HepG2 (cell line): ENCODE measurements around the gene PARN. TPM values are rescaled to one million over a fixed set of nuclear protein-coding genes. Genes with fewer than 3 reads are reported as not detected.

Source experiments
- ARNT ChIP-seq: fragments of 450-650 bp; IDR thresholded peaks from 2 replicates; pipeline ENCODE4 v1.6.1; 2017
- EHMT2 ChIP-seq: fragments of 200-600 bp; sonication (generic); IDR thresholded peaks from 2 replicates; pipeline ENCODE4 v1.7.0; 2017; ENCODE audit warnings: antibody characterized with exemption, low read depth, low read length, borderline replicate concordance
- FOXO1 ChIP-seq: sonication (generic); formaldehyde crosslinking; IDR thresholded peaks from 2 replicates; pipeline ENCODE4 v1.4.0; 2020; ENCODE audit warnings: missing genetic modification reagents
- GFI1 ChIP-seq: sonication (generic); formaldehyde crosslinking; IDR thresholded peaks from 2 replicates; pipeline ENCODE4 v1.5.0; 2020; ENCODE audit warnings: missing genetic modification reagents, mild to moderate bottlenecking, borderline replicate concordance
- NRL ChIP-seq: sonication (generic); formaldehyde crosslinking; IDR thresholded peaks from 2 replicates; pipeline ENCODE4 v1.5.0; 2020; ENCODE audit warnings: missing genetic modification reagents, mild to moderate bottlenecking, moderate library complexity, borderline replicate concordance
- PCBP1 ChIP-seq: fragments of 200-400 bp; formaldehyde crosslinking; IDR thresholded peaks from 2 replicates; pipeline ENCODE4 v1.6.1; 2017; ENCODE audit warnings: mild to moderate bottlenecking, low read depth, low read length, borderline replicate concordance
- RARG ChIP-seq: sonication (generic); formaldehyde crosslinking; IDR thresholded peaks from 2 replicates; pipeline ENCODE4 v1.4.0; 2020; ENCODE audit warnings: low read depth, mild to moderate bottlenecking, missing genetic modification reagents
- SP5 ChIP-seq: IDR thresholded peaks from 2 replicates; pipeline ENCODE4 v1.6.1; 2016; ENCODE audit warnings: low read depth, borderline replicate concordance
- SRSF1 ChIP-seq: fragments of 200-400 bp; formaldehyde crosslinking; optimal IDR thresholded peaks from 2 replicates; pipeline ENCODE3; 2017; ENCODE audit warnings: mild to moderate bottlenecking, low read depth, low read length, moderate library complexity
- TOPORS ChIP-seq: sonication (generic); formaldehyde crosslinking; IDR thresholded peaks from 2 replicates; pipeline ENCODE4 v1.8.0; 2023; ENCODE audit warnings: mild to moderate bottlenecking, missing genetic modification reagents
- ZNF234 ChIP-seq: sonication (generic); formaldehyde crosslinking; conservative IDR thresholded peaks from 2 replicates; pipeline ENCODE4 v1.5.1; 2020; ENCODE audit warnings: mild to moderate bottlenecking, missing genetic modification reagents
- ZNF253 ChIP-seq: sonication (generic); formaldehyde crosslinking; IDR thresholded peaks from 2 replicates; pipeline ENCODE4 v1.8.0; 2022; ENCODE audit warnings: mild to moderate bottlenecking, missing genetic modification reagents, borderline replicate concordance
- ZNF264 ChIP-seq: sonication (generic); formaldehyde crosslinking; IDR thresholded peaks from 2 replicates; pipeline ENCODE4 v1.4.0; 2020; ENCODE audit warnings: missing genetic modification reagents
- ZNF3 ChIP-seq: IDR thresholded peaks from 2 replicates; pipeline ENCODE4 v1.7.0; 2017; ENCODE audit warnings: inconsistent platforms
- ZNF317 ChIP-seq: sonication (generic); formaldehyde crosslinking; IDR thresholded peaks from 2 replicates; pipeline ENCODE4 v1.5.0; 2020; ENCODE audit warnings: mild to moderate bottlenecking, missing genetic modification reagents
- ZNF335 ChIP-seq: sonication (generic); formaldehyde crosslinking; IDR thresholded peaks from 2 replicates; pipeline ENCODE4 v1.4.0; 2020; ENCODE audit warnings: missing genetic modification reagents
- ZNF451 ChIP-seq: sonication (generic); formaldehyde crosslinking; IDR thresholded peaks from 2 replicates; pipeline ENCODE4 v1.5.0; 2020; ENCODE audit warnings: mild to moderate bottlenecking, missing genetic modification reagents
- ZNF563 ChIP-seq: sonication (generic); formaldehyde crosslinking; IDR thresholded peaks from 2 replicates; pipeline ENCODE4 v1.8.0; 2022; ENCODE audit warnings: mild to moderate bottlenecking, moderate library complexity, missing genetic modification reagents
- ZNF629 ChIP-seq: sonication (generic); formaldehyde crosslinking; conservative IDR thresholded peaks from 2 replicates; pipeline ENCODE4 v1.5.0; 2020; ENCODE audit warnings: missing genetic modification reagents
- ZNF879 ChIP-seq: sonication (generic); formaldehyde crosslinking; IDR thresholded peaks from 2 replicates; pipeline ENCODE4 v1.8.1; 2023; ENCODE audit warnings: missing genetic modification reagents
- polyA plus RNA-seq, 8 experiments: library from polyadenylated mRNA; depleted of rRNA in 3 of 8; stranded (reverse) in 7 of 8; unstranded in 1 of 8; fragments of >200 nt; fragmentation: Illumina TruSeq in 4 of 8; extraction: Trizol in 4 of 8; gene quantifications; 2 replicates each; pipeline versions ENCODE4 v1.2.1 to v1.2.3, GENCODE V29; 2011 to 2016; ENCODE audit warnings: low read depth in 4 of 8, missing spikeins in 1 of 8, mixed read lengths in 1 of 8; ENCODE audit not compliant: insufficient read depth in 1 of 8
- total RNA-seq, 5 experiments: library from RNA; depleted of rRNA; stranded (reverse); fragments of >200 nt; fragmentation: Illumina TruSeq; extraction: Trizol; gene quantifications; 2 replicates each; pipeline ENCODE4 v1.2.3, GENCODE V29; 2016; ENCODE audit warnings: low read depth in 1 of 5
- TF ChIP-seq, protein P1 (sequence below): sonication (generic); formaldehyde crosslinking; IDR thresholded peaks from 2 replicates; pipeline ENCODE4 v1.4.0; 2020; ENCODE audit warnings: missing genetic modification reagents
- TF ChIP-seq, protein P2 (sequence below): sonication (generic); formaldehyde crosslinking; IDR thresholded peaks from 2 replicates; pipeline ENCODE4 v1.5.0; 2020; ENCODE audit warnings: mild to moderate bottlenecking, missing genetic modification reagents

Gene PARN
- total and polyA plus RNA-seq, 2 of the 13 experiments (the other 11 are each of a cell fraction or from before 2014, with no cell fraction given), result 13.3 to 47.6 TPM

DNA sequence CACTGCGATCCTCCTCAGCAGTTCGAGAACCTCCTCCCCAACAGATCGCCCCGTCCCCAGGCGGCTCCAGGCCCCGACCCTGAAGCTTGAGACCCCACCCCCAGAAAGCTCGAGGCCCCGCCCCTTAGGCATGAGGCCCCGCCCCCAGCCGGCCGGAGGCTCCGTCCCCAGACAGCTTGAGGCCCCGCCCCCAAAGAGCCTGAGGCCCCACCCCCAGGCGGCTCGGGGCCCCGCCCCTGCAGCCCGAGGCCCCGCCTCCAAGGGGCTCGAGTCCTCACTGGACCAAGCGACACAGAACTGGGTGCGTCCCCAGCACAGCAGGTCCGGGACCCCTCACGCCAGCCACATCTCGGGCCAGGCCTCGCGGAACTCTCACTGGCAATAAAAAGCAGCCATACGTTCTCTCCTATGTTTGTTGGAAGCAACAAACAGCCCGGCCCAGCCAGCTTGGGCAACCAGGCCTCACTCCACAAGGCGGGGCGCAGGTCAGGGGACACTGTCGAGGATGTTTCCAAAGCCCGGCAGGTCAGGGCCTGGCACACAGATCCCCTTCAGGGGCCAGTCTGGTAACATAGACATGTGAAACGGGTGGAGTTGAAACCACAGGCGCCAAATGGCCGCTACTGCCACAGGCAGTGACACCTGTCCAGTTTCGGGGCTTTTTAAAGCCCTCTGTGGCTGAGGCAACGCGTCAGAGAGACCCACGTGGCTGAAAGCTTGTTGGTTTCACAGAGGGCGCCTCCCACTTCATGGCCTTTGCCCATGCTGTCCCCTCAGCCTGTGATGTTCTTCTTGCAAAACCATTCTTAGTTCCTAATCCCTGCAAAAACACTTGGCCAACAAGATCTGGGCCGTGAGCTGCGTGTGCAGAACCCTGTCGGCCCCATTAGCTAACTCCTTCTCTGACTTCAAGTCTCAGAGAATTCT, 224.2 kb downstream of the PARN start (continued):
- TF ChIP-seq, protein P1, sequence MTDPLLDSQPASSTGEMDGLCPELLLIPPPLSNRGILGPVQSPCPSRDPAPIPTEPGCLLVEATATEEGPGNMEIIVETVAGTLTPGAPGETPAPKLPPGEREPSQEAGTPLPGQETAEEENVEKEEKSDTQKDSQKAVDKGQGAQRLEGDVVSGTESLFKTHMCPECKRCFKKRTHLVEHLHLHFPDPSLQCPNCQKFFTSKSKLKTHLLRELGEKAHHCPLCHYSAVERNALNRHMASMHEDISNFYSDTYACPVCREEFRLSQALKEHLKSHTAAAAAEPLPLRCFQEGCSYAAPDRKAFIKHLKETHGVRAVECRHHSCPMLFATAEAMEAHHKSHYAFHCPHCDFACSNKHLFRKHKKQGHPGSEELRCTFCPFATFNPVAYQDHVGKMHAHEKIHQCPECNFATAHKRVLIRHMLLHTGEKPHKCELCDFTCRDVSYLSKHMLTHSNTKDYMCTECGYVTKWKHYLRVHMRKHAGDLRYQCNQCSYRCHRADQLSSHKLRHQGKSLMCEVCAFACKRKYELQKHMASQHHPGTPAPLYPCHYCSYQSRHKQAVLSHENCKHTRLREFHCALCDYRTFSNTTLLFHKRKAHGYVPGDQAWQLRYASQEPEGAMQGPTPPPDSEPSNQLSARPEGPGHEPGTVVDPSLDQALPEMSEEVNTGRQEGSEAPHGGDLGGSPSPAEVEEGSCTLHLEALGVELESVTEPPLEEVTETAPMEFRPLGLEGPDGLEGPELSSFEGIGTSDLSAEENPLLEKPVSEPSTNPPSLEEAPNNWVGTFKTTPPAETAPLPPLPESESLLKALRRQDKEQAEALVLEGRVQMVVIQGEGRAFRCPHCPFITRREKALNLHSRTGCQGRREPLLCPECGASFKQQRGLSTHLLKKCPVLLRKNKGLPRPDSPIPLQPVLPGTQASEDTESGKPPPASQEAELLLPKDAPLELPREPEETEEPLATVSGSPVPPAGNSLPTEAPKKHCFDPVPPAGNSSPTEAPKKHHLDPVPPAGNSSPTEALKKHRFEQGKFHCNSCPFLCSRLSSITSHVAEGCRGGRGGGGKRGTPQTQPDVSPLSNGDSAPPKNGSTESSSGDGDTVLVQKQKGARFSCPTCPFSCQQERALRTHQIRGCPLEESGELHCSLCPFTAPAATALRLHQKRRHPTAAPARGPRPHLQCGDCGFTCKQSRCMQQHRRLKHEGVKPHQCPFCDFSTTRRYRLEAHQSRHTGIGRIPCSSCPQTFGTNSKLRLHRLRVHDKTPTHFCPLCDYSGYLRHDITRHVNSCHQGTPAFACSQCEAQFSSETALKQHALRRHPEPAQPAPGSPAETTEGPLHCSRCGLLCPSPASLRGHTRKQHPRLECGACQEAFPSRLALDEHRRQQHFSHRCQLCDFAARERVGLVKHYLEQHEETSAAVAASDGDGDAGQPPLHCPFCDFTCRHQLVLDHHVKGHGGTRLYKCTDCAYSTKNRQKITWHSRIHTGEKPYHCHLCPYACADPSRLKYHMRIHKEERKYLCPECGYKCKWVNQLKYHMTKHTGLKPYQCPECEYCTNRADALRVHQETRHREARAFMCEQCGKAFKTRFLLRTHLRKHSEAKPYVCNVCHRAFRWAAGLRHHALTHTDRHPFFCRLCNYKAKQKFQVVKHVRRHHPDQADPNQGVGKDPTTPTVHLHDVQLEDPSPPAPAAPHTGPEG (CRISPR knock-in tag), result peak; percentile 83; the same call in 1 of the 2 replicates
- TF ChIP-seq ZNF253 (CRISPR knock-in tag) (no peak; the same call in 1 of the 2 replicates), FOXO1 (CRISPR knock-in tag) (peak; percentile 31; the same call in 1 of the 2 replicates), ZNF317 (CRISPR knock-in tag) (peak; percentile 84), SP5 (CRISPR knock-in tag) (no peak; the same call in none of the 2 replicates), ZNF563 (CRISPR knock-in tag) (peak; percentile 96), ZNF335 (CRISPR knock-in tag) (peak; percentile 49), PCBP1 (0 out of 2 replicates have a peak, but pooled peaks have one; percentile 23), ZNF234 (CRISPR knock-in tag) (no peak; the same call in 1 of the 2 replicates), SRSF1 (no peak), ZNF451 (CRISPR knock-in tag) (peak; percentile 86; the same call in 1 of the 2 replicates), ZNF264 (peak; percentile 81; the same call in 1 of the 2 replicates), NRL (CRISPR knock-in tag) (peak; percentile 90), EHMT2 (no peak), ZNF3 (CRISPR knock-in tag) (no peak), ZNF879 (CRISPR knock-in tag) (peak; percentile 28; the same call in 1 of the 2 replicates), ZNF629 (CRISPR knock-in tag) (peak; percentile 49; the same call in 1 of the 2 replicates), TOPORS (CRISPR knock-in tag) (peak; percentile 73; the same call in 1 of the 2 replicates), ARNT (no peak), RARG (CRISPR knock-in tag) (no peak), GFI1 (peak; percentile 53; the same call in 1 of the 2 replicates)
- TF ChIP-seq, protein P2, sequence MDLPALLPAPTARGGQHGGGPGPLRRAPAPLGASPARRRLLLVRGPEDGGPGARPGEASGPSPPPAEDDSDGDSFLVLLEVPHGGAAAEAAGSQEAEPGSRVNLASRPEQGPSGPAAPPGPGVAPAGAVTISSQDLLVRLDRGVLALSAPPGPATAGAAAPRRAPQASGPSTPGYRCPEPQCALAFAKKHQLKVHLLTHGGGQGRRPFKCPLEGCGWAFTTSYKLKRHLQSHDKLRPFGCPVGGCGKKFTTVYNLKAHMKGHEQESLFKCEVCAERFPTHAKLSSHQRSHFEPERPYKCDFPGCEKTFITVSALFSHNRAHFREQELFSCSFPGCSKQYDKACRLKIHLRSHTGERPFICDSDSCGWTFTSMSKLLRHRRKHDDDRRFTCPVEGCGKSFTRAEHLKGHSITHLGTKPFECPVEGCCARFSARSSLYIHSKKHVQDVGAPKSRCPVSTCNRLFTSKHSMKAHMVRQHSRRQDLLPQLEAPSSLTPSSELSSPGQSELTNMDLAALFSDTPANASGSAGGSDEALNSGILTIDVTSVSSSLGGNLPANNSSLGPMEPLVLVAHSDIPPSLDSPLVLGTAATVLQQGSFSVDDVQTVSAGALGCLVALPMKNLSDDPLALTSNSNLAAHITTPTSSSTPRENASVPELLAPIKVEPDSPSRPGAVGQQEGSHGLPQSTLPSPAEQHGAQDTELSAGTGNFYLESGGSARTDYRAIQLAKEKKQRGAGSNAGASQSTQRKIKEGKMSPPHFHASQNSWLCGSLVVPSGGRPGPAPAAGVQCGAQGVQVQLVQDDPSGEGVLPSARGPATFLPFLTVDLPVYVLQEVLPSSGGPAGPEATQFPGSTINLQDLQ, result peak; percentile 87; the same call in 1 of the 2 replicates
